BLaER1 (cell line): ENCODE data around the gene PAGE1.

ENCODE experiments used
- H3K27ac ChIP-seq: shearing (Covaris generic); formaldehyde crosslinking; 2 replicates; pipeline ENCODE4 v1.8.1; 2022
- H3K27me3 ChIP-seq: shearing (Covaris generic); formaldehyde crosslinking; 2 replicates; pipeline ENCODE4 v1.8.1; 2022
- H3K36me3 ChIP-seq: shearing (Covaris generic); formaldehyde crosslinking; 2 replicates; pipeline ENCODE4 v1.8.1; 2022
- H3K4me1 ChIP-seq: shearing (Covaris generic); formaldehyde crosslinking; 2 replicates; pipeline ENCODE4 v1.8.1; 2022
- H3K4me2 ChIP-seq: shearing (Covaris generic); formaldehyde crosslinking; 2 replicates; pipeline ENCODE4 v1.8.1; 2022
- H3K4me3 ChIP-seq: shearing (Covaris generic); formaldehyde crosslinking; 2 replicates; pipeline ENCODE4 v1.8.1; 2022
- H3K9ac ChIP-seq: shearing (Covaris generic); formaldehyde crosslinking; 2 replicates; pipeline ENCODE4 v1.8.1; 2022
- H3K9me3 ChIP-seq: shearing (Covaris generic); formaldehyde crosslinking; 2 replicates; pipeline ENCODE4 v1.8.1; 2022
- H4K20me1 ChIP-seq: shearing (Covaris generic); formaldehyde crosslinking; 2 replicates; pipeline ENCODE4 v1.8.1; 2022
- Cebpa-rat ChIP-seq: shearing (Covaris generic); IDR thresholded peaks from 2 replicates; pipeline ENCODE4 v1.8.1; 2022

The PAGE1 gene

GRCh38 chrX:49644991-49645637, 50.7 kb downstream of the PAGE1 start:
- H4K20me1 ChIP-seq: peaks cover 12% of the 10 kb centered on the region; the same call in 1 of the 2 replicates

More at GRCh38 chrX:49644991-49645637, 50.7 kb downstream of the PAGE1 start:
- Histone ChIP-seq H3K4me3 (no peak overlapping the region), H3K4me2 (no peak overlapping the region), H3K9ac (no peak overlapping the region), H3K9me3 (no peaks in the 10 kb centered on the region), H3K36me3 (no peaks in the 10 kb centered on the region), H3K4me1 (no peaks in the 10 kb centered on the region), H3K27me3 (peaks cover 87% of the 10 kb centered on the region), H3K27ac (no peak overlapping the region)
- TF ChIP-seq Cebpa-rat: no peak
